ENCODE measurements around the gene CLDN6. TPM values are rescaled to one million over a fixed set of nuclear protein-coding genes. Genes with fewer than 3 reads are reported as not detected.

Gene CLDN6
- total RNA-seq, 1 experiment from 2014 or later: not detected

DNA sequence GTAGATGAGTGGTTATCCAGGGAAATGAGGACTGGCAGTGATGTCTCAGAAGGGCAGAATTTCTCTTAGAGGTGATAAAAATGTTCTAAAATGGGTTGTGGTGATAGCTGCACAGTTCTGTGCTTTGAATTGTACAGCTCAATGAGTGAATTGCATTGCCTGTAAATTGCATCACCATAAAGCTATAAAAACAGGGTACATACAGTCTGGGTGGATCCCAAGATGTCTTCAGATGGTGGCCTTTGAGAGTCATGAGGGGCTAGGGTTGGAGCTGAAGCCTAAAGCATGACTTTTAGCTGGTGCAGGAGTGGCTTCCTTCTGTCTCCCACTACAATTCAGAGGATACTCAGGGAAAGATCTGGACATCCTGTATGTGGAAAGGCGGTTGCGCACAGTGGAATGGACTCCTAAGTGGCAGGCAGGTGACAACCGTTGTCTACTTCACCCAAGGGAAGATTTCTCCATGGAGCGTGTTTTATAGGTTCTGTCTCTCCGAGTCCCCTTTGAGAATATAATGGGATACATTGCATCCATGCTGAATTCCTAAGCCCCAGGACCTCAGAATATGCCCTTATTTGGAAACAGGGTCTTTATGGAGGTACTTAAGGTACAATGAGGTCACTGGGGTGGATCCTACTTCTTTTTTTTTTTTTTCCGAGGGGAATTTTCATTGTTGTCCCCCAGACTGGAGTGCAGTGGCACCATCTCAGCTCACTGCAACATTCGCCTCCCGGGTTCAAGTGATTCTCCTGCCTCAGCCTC, 45.8 kb upstream of the CLDN6 start:
- H3K27me3 ChIP-seq (ENCODE audit: low read length): no peaks in the 10 kb centered on the region
- H3K9me3 ChIP-seq (ENCODE audit: low read length): no peaks in the 10 kb centered on the region
- CTCF ChIA-PET: interaction anchor here (0.7 kb wide), 1 partner anchor 297 kb away, joined by 3 read pairs; no protein-coding TSS in a partner anchor
- no peaks in the 10 kb centered on the region for H3K79me2 ChIP-seq (ENCODE audit: low read length)
- H3K4me3 ChIP-seq (ENCODE audit: low read length): no peak overlapping the region
- TF ChIP-seq, protein P1, sequence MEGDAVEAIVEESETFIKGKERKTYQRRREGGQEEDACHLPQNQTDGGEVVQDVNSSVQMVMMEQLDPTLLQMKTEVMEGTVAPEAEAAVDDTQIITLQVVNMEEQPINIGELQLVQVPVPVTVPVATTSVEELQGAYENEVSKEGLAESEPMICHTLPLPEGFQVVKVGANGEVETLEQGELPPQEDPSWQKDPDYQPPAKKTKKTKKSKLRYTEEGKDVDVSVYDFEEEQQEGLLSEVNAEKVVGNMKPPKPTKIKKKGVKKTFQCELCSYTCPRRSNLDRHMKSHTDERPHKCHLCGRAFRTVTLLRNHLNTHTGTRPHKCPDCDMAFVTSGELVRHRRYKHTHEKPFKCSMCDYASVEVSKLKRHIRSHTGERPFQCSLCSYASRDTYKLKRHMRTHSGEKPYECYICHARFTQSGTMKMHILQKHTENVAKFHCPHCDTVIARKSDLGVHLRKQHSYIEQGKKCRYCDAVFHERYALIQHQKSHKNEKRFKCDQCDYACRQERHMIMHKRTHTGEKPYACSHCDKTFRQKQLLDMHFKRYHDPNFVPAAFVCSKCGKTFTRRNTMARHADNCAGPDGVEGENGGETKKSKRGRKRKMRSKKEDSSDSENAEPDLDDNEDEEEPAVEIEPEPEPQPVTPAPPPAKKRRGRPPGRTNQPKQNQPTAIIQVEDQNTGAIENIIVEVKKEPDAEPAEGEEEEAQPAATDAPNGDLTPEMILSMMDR (conservative IDR thresholded peaks at IDR 0.05; ENCODE audit: low read depth, low read length): no peak
- TF ChIP-seq EZH2 (IDR thresholded peaks at IDR 0.05; ENCODE audit: low read length, unreplicated experiment) (no peak), EZH2phosphoT487 (IDR thresholded peaks at IDR 0.05; ENCODE audit: borderline replicate concordance, low read length) (no peak)
- H3K9me2 ChIP-seq (replicated peaks; ENCODE audit: low read length): no peaks in the 10 kb centered on the region
- no TSS peak for BruUV-seq (replicated peaks)
- H3K4me1 ChIP-seq (ENCODE audit: insufficient read depth, low read length): peaks cover 11% of the 10 kb centered on the region
- no peak overlapping the region for H3K27ac ChIP-seq (ENCODE audit: low read length)
- H3K36me3 ChIP-seq (ENCODE audit: low read depth, low read length): no peaks in the 10 kb centered on the region
- no peak overlapping the region for H3K9ac ChIP-seq (ENCODE audit: low read length)
- no peaks in the 10 kb centered on the region for H4K20me1 ChIP-seq (ENCODE audit: low read length)
- intact Hi-C loops (cut with micrococcal nuclease): no loop called here
- ATAC-seq: no peak
- no peak overlapping the region for H3K4me2 ChIP-seq (ENCODE audit: low read length)
- no peak for DNase-seq
- H2AFZ ChIP-seq (ENCODE audit: low read length): no peak overlapping the region
- POLR2A ChIA-PET (ENCODE audit: unreplicated experiment): no interaction called here
- no peaks in the 10 kb centered on the region for H3F3A ChIP-seq (ENCODE audit: low read length, unreplicated experiment)

DNA sequence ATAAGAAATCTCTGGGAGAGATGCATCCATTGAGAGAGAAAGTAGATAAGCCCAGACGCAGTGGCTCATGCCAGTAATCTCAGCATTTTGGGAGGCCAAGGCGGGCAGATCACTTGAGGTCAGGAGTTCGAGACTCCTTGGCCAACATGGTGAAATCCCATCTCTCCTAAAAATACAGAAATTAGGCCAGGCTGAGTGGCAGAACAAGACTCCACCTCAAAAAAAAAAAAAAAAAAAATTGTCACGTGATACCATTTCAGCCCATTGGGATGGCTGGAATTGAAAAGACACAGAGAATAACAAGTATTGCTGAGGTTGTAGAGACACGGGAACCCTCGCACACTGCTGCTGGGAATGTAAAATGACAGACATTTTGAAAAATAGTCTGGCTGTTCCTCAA, 44.6 kb upstream of the CLDN6 start:
- Histone ChIP-seq H3K9me3 (ENCODE audit: low read length) (no peaks in the 10 kb centered on the region), H3K79me2 (ENCODE audit: low read length) (no peaks in the 10 kb centered on the region), H3K27me3 (ENCODE audit: low read length) (no peaks in the 10 kb centered on the region), H3K9ac (ENCODE audit: low read length) (no peak overlapping the region), H3K9me2 (replicated peaks; ENCODE audit: low read length) (no peaks in the 10 kb centered on the region), H3K36me3 (ENCODE audit: low read depth, low read length) (no peaks in the 10 kb centered on the region), H2AFZ (ENCODE audit: low read length) (no peak overlapping the region), H3K4me2 (ENCODE audit: low read length) (no peak overlapping the region), H3F3A (ENCODE audit: low read length, unreplicated experiment) (no peaks in the 10 kb centered on the region), H4K20me1 (ENCODE audit: low read length) (no peaks in the 10 kb centered on the region), H3K27ac (ENCODE audit: low read length) (no peak overlapping the region), H3K4me1 (ENCODE audit: insufficient read depth, low read length) (peaks cover 11% of the 10 kb centered on the region), H3K4me3 (ENCODE audit: low read length) (no peak overlapping the region)
- TF ChIP-seq EZH2phosphoT487 (IDR thresholded peaks at IDR 0.05; ENCODE audit: borderline replicate concordance, low read length) (no peak), EZH2 (IDR thresholded peaks at IDR 0.05; ENCODE audit: low read length, unreplicated experiment) (no peak)
- TF ChIP-seq, protein P1 (conservative IDR thresholded peaks at IDR 0.05; ENCODE audit: low read depth, low read length): no peak
- no peak for ATAC-seq
- DNase-seq: no peak
- intact Hi-C loops (cut with micrococcal nuclease): no loop called here
- ChIA-PET CTCF (no interaction called here), POLR2A (ENCODE audit: unreplicated experiment) (no interaction called here)
- no TSS peak for BruUV-seq (replicated peaks)

DNA sequence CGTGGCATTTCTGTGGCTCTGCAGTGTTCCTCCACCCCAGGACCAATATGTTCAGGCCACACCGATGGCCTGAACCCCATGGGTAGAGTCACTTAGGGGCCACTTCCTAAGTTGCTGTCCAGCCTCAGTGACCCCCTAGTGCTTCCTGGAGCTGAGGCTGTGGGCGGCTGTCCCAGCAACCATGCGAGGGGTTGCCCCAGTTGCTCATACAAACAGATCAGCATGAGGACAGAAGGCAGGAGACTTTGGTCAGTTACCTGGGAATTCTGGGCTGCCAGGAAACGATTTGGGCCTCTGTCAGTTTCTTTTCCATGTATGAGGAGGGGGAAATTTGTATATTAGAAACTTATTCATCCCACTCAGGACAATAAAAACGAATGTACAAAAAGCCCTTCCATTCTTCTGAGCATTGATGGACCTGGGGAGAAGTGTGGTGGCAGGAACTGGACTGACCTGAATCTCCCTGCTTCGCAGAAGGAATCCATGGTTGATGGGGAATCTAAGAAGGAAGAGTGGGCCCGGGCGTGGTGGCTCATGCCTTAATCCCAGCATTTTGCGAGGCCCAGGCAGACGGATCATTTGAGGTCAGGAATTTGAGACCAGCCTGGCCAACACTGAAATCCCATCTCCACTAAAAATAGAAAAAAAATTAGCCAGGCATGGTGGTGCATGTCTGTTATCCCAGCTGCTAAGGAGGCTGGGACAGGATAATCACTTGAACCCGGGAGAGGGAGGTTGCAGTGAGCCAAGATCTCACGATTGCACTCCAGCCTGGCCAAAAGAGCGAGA, 42.5 kb upstream of the CLDN6 start:
- Histone ChIP-seq H3K36me3 (ENCODE audit: low read depth, low read length) (no peaks in the 10 kb centered on the region), H3K9me3 (ENCODE audit: low read length) (no peaks in the 10 kb centered on the region), H4K20me1 (ENCODE audit: low read length) (no peaks in the 10 kb centered on the region), H2AFZ (ENCODE audit: low read length) (no peak overlapping the region), H3K4me2 (ENCODE audit: low read length) (no peak overlapping the region), H3K27me3 (ENCODE audit: low read length) (no peaks in the 10 kb centered on the region), H3K9ac (ENCODE audit: low read length) (no peak overlapping the region), H3K9me2 (replicated peaks; ENCODE audit: low read length) (no peaks in the 10 kb centered on the region), H3K27ac (ENCODE audit: low read length) (no peak overlapping the region), H3K4me3 (ENCODE audit: low read length) (no peak overlapping the region), H3F3A (ENCODE audit: low read length, unreplicated experiment) (no peaks in the 10 kb centered on the region), H3K4me1 (ENCODE audit: insufficient read depth, low read length) (peaks cover 8% of the 10 kb centered on the region), H3K79me2 (ENCODE audit: low read length) (no peaks in the 10 kb centered on the region)
- intact Hi-C loops (cut with micrococcal nuclease): no loop called here
- TF ChIP-seq EZH2 (IDR thresholded peaks at IDR 0.05; ENCODE audit: low read length, unreplicated experiment) (no peak), EZH2phosphoT487 (IDR thresholded peaks at IDR 0.05; ENCODE audit: borderline replicate concordance, low read length) (no peak)
- TF ChIP-seq, protein P1 (conservative IDR thresholded peaks at IDR 0.05; ENCODE audit: low read depth, low read length): no peak
- BruUV-seq (replicated peaks): no TSS peak
- no peak for DNase-seq
- no peak for ATAC-seq
- POLR2A ChIA-PET (ENCODE audit: unreplicated experiment): no interaction called here
- CTCF ChIA-PET: no interaction called here

All from PC-3 (cell line).